Caco-2 (cell line): ENCODE data around the gene RND2. TPM values are rescaled to one million over a fixed set of nuclear protein-coding genes. Genes with fewer than 3 reads are reported as not detected.
A peak's percentile ranks its signal among the peaks of the same experiment; 100 is the strongest.

Source experiments
- BruUV-seq: library from RNA; stranded (reverse); fragments of 400-500 nt; replicated peaks from 2 replicates; lab custom pipeline; 2021; lab: Mats Ljungman, UMichigan
- CTCF ChIA-PET: fragments of 300-600 bp; sonication (Branson Sonifier 250); formaldehyde crosslinking; loops from one replicate; lab custom pipeline; 2022; ENCODE audit warnings: antibody characterized with exemption; lab: Charles Lee
- POLR2A ChIA-PET: fragments of 300-600 bp; sonication (Branson Sonifier 250); formaldehyde crosslinking; loops from one replicate; lab custom pipeline; 2022; ENCODE audit warnings: antibody characterized with exemption; lab: Charles Lee
- DNase-seq, 2 experiments: peaks; one replicate each; pipeline versions ENCODE4 v3.0.0 to v3.0.0-alpha.2; 2020 to 2022
- H3K27me3 ChIP-seq: replicated peaks from 2 replicates; pipeline ENCODE4 v1.6.0; 2011; ENCODE audit warnings: low read length; ENCODE audit not compliant: control insufficient read depth, insufficient read depth
- H3K36me3 ChIP-seq: 2 replicates; pipeline ENCODE4 v1.5.1; 2011; ENCODE audit warnings: low read length; ENCODE audit not compliant: control insufficient read depth, insufficient read depth
- H3K4me1 ChIP-seq: fragments of 250-450 bp; sonication (Bioruptor Pico); 2 replicates; pipeline ENCODE4 v1.5.1; 2020; ENCODE audit warnings: mild to moderate bottlenecking
- H3K4me3 ChIP-seq: 2 replicates; pipeline ENCODE4 v1.5.1; 2011; ENCODE audit warnings: low read depth, mild to moderate bottlenecking, control low read depth, low read length
- H3K9me3 ChIP-seq: fragments of 250-450 bp; sonication (Bioruptor Pico); 2 replicates; pipeline ENCODE4 v1.5.1; 2020; ENCODE audit warnings: mild to moderate bottlenecking, moderate library complexity
- H3K27ac Mint-ChIP-seq: one replicate; pipeline ENCODE4 v1.8.0; 2022; ENCODE audit warnings: mixed read lengths; ENCODE audit not compliant: unreplicated experiment
- H3K27me3 Mint-ChIP-seq: one replicate; pipeline ENCODE4 v1.8.0; 2022; ENCODE audit warnings: mixed read lengths; ENCODE audit not compliant: insufficient read depth, unreplicated experiment
- H3K36me3 Mint-ChIP-seq: one replicate; pipeline ENCODE4 v1.8.0; 2022; ENCODE audit warnings: mild to moderate bottlenecking, mixed read lengths; ENCODE audit not compliant: insufficient read depth, unreplicated experiment
- H3K4me1 Mint-ChIP-seq: one replicate; pipeline ENCODE4 v1.8.0; 2022; ENCODE audit warnings: low read depth, mixed read lengths; ENCODE audit not compliant: unreplicated experiment
- H3K4me3 Mint-ChIP-seq: one replicate; pipeline ENCODE4 v1.8.0; 2022; ENCODE audit warnings: mild to moderate bottlenecking, moderate library complexity, mixed read lengths; ENCODE audit not compliant: unreplicated experiment
- H3K9me3 Mint-ChIP-seq: one replicate; pipeline ENCODE4 v1.8.0; 2022; ENCODE audit warnings: mixed read lengths; ENCODE audit not compliant: unreplicated experiment
- intact Hi-C: fragments of 100-400 bp; cut with micrococcal nuclease; formaldehyde crosslinking; loops from one replicate; pipeline ENCODE4 v1.10.0; 2022; ENCODE audit not compliant: unreplicated experiment
- total RNA-seq: library from RNA; stranded (reverse); gene quantifications from 2 replicates; pipeline ENCODE4 v1.2.3, GENCODE V29; 2022
- TF ChIP-seq, protein P1 (sequence below), 2 experiments: fragments of 200-600 bp in 1 of 2; IDR thresholded peaks; 1 replicate in 1 of 2; 2 replicates in 1 of 2; pipeline versions ENCODE4 v1.5.1 to v1.8.0; 2011 to 2022; ENCODE audit warnings: antibody characterized with exemption in 1 of 2, control low read depth in 1 of 2, inconsistent platforms in 1 of 2, low read depth in 1 of 2, low read length in 1 of 2, mild to moderate bottlenecking in 1 of 2, moderate library complexity in 1 of 2; ENCODE audit not compliant: insufficient read depth in 1 of 2, severe bottlenecking in 1 of 2, unreplicated experiment in 1 of 2

Gene RND2
- total RNA-seq, 1 experiment from 2014 or later = 1.2 TPM

GRCh38 chr17:43019418-43019817, 5.6 kb upstream of the RND2 start:
- ChIA-PET POLR2A (interaction anchor here (1.0 kb wide), 1 partner anchor 21 kb away, joined by 6 read pairs; the partner anchor contains the start of gene RPL27), CTCF (no interaction called here)
- H3K4me3 ChIP-seq = no peak overlapping the region

GRCh38 chr17:43020030-43020621, 4.9 kb upstream of the RND2 start:
- Histone ChIP-seq H3K4me3 (no peak overlapping the region), H3K27me3 (no peaks in the 10 kb centered on the region), H3K9me3 (no peaks in the 10 kb centered on the region), H3K36me3 (no peaks in the 10 kb centered on the region; the same call in none of the 2 replicates), H3K4me1 (peaks cover 9% of the 10 kb centered on the region; the same call in 1 of the 2 replicates)
- BruUV-seq = no TSS peak
- CTCF ChIA-PET = no interaction called here
- Mint-ChIP-seq H3K27me3 (no peaks in the 10 kb centered on the region), H3K27ac (peak overlapping the region; percentile 93), H3K4me3 (peak overlapping the region; percentile 98), H3K4me1 (peaks cover 8% of the 10 kb centered on the region), H3K9me3 (no peaks in the 10 kb centered on the region), H3K36me3 (peaks cover 25% of the 10 kb centered on the region)
- no peak for DNase-seq
- POLR2A ChIA-PET = interaction anchor here (2.5 kb wide), 1 partner anchor 22 kb away, joined by 24 read pairs; the partner anchor contains the start of gene RPL27
- TF ChIP-seq, protein P1, sequence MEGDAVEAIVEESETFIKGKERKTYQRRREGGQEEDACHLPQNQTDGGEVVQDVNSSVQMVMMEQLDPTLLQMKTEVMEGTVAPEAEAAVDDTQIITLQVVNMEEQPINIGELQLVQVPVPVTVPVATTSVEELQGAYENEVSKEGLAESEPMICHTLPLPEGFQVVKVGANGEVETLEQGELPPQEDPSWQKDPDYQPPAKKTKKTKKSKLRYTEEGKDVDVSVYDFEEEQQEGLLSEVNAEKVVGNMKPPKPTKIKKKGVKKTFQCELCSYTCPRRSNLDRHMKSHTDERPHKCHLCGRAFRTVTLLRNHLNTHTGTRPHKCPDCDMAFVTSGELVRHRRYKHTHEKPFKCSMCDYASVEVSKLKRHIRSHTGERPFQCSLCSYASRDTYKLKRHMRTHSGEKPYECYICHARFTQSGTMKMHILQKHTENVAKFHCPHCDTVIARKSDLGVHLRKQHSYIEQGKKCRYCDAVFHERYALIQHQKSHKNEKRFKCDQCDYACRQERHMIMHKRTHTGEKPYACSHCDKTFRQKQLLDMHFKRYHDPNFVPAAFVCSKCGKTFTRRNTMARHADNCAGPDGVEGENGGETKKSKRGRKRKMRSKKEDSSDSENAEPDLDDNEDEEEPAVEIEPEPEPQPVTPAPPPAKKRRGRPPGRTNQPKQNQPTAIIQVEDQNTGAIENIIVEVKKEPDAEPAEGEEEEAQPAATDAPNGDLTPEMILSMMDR (IDR thresholded peaks at IDR 0.05; ENCODE audit: insufficient read depth in 1 of 2, low read depth in 1 of 2, low read length in 1 of 2, severe bottlenecking in 1 of 2, unreplicated experiment in 1 of 2) = no peak
- intact Hi-C loops = loop anchor here (5.0 kb wide), 1 partner anchor 297 kb away; no protein-coding TSS in a partner anchor

More at GRCh38 chr17:43019418-43019817, 5.6 kb upstream of the RND2 start:
- Mint-ChIP-seq H3K9me3 (no peaks in the 10 kb centered on the region), H3K27ac (peak overlapping the region; percentile 93), H3K27me3 (no peaks in the 10 kb centered on the region), H3K36me3 (peaks cover 29% of the 10 kb centered on the region), H3K4me1 (peaks cover 8% of the 10 kb centered on the region), H3K4me3 (peak overlapping the region; percentile 98)
- intact Hi-C loops = no loop called here
- DNase-seq = no peak
- H3K9me3 ChIP-seq = no peaks in the 10 kb centered on the region
- no peaks in the 10 kb centered on the region; the same call in none of the 2 replicates for H3K36me3 ChIP-seq
- H3K27me3 ChIP-seq = no peaks in the 10 kb centered on the region
- peaks cover 9% of the 10 kb centered on the region; the same call in 1 of the 2 replicates for H3K4me1 ChIP-seq
- TF ChIP-seq, protein P1 (IDR thresholded peaks at IDR 0.05; ENCODE audit: insufficient read depth in 1 of 2, low read depth in 1 of 2, low read length in 1 of 2, severe bottlenecking in 1 of 2, unreplicated experiment in 1 of 2) = no peak
- BruUV-seq = no TSS peak

- DNase-seq = peak; percentile 74 to 76
- TF ChIP-seq, protein P1 (IDR thresholded peaks at IDR 0.05; ENCODE audit: insufficient read depth in 1 of 2, low read depth in 1 of 2, low read length in 1 of 2, severe bottlenecking in 1 of 2, unreplicated experiment in 1 of 2) = no peak
- Mint-ChIP-seq H3K27ac (peak overlapping the region; percentile 93), H3K36me3 (peaks cover 20% of the 10 kb centered on the region), H3K4me3 (peak overlapping the region; percentile 98), H3K4me1 (peaks cover 8% of the 10 kb centered on the region), H3K27me3 (no peaks in the 10 kb centered on the region), H3K9me3 (no peaks in the 10 kb centered on the region)
- H3K27me3 ChIP-seq = no peaks in the 10 kb centered on the region
- no peaks in the 10 kb centered on the region for H3K9me3 ChIP-seq
- intact Hi-C loops = loop anchor here (5.0 kb wide), 1 partner anchor 296 kb away; no protein-coding TSS in a partner anchor
- H3K36me3 ChIP-seq = no peaks in the 10 kb centered on the region; the same call in none of the 2 replicates
- ChIA-PET POLR2A (interaction anchor here (0.8 to 2.5 kb wide), 4 partner anchors 23 to 412 kb away, joined by 3 to 24 read pairs (median 8); partner anchors contain the start of genes RETREG3, RPL27 and TUBG1), CTCF (interaction anchor here (1.0 to 1.9 kb wide), 3 partner anchors 23 to 191 kb away, joined by 3 to 10 read pairs (median 5); partner anchors contain the start of genes BRCA1, RPL27 and TMEM106A)
- BruUV-seq = no TSS peak
- H3K4me1 ChIP-seq = peaks cover 9% of the 10 kb centered on the region; the same call in 1 of the 2 replicates
- peak overlapping the region; percentile 97 for H3K4me3 ChIP-seq
These were observed 4.0 kb upstream of the RND2 start for GRCh38 chr17:43020789-43021740.
